Keratinocyte (primary cell): ENCODE measurements around the gene LRFN5. TPM values are rescaled to one million over a fixed set of nuclear protein-coding genes. Genes with fewer than 3 reads are reported as not detected.
"Not testable (repeated sequence)": the region's sequence is repeated elsewhere in the genome, so short reads cannot be mapped to it uniquely, and the experiment has no call there.

ENCODE experiments used
- DNase-seq: peaks from one replicate; pipeline ENCODE4 v3.0.0-alpha.2; 2011; ENCODE audit warnings: low read depth, missing footprints, low spot score
- FAIRE-seq: peaks from 2 replicates; lab custom pipeline; 2011; peaks lifted over from hg19 to GRCh38; lab: Jason Lieb, UNC
- H2AFZ ChIP-seq: 2 replicates; pipeline ENCODE4 v1.6.0; 2012; ENCODE audit warnings: low read length, control low read depth, inconsistent platforms; ENCODE audit not compliant: control insufficient read depth
- H3K27ac ChIP-seq: 2 replicates; pipeline ENCODE4 v1.5.1; 2011; ENCODE audit warnings: low read length; ENCODE audit not compliant: control insufficient read depth, insufficient read depth
- H3K27me3 ChIP-seq: 3 replicates; pipeline ENCODE4 v1.6.0; 2011; ENCODE audit warnings: low read length; ENCODE audit not compliant: control insufficient read depth, insufficient read depth; ENCODE audit errors: extremely low read depth
- H3K36me3 ChIP-seq, 2 experiments: 2 replicates in 1 of 2; 3 replicates in 1 of 2; pipeline ENCODE4 v1.5.1; 2011; ENCODE audit warnings: low read length in 2 of 2, mild to moderate bottlenecking in 1 of 2; ENCODE audit not compliant: control insufficient read depth in 2 of 2, insufficient read depth in 2 of 2; ENCODE audit errors: extremely low read depth in 1 of 2
- H3K4me1 ChIP-seq: 3 replicates; pipeline ENCODE4 v1.5.1; 2011; ENCODE audit warnings: low read length; ENCODE audit not compliant: control insufficient read depth, insufficient read depth; ENCODE audit errors: extremely low read depth
- H3K4me2 ChIP-seq: 3 replicates; pipeline ENCODE4 v1.6.0; 2011; ENCODE audit warnings: low read depth, low read length; ENCODE audit not compliant: control insufficient read depth, insufficient read depth; ENCODE audit errors: extremely low read depth
- H3K4me3 ChIP-seq, 3 experiments: fragments of 200-600 bp in 1 of 3; sonication (generic) in 1 of 3; 2 replicates in 2 of 3; 3 replicates in 1 of 3; pipeline ENCODE4 v1.5.1; 2011 to 2016; ENCODE audit warnings: low read length in 3 of 3, mild to moderate bottlenecking in 3 of 3, control low read depth in 2 of 3, inconsistent platforms in 1 of 3, low read depth in 1 of 3, mixed read lengths in 1 of 3, mixed run types in 1 of 3, moderate library complexity in 1 of 3; ENCODE audit not compliant: control insufficient read depth in 2 of 3, insufficient read depth in 2 of 3; ENCODE audit errors: extremely low read depth in 1 of 3
- H3K79me2 ChIP-seq: 2 replicates; pipeline ENCODE4 v1.6.0; 2012; ENCODE audit warnings: low read length; ENCODE audit not compliant: control insufficient read depth, insufficient read depth
- H3K9ac ChIP-seq: 3 replicates; pipeline ENCODE4 v1.6.0; 2011; ENCODE audit warnings: low read length; ENCODE audit not compliant: control insufficient read depth, insufficient read depth; ENCODE audit errors: extremely low read depth
- H3K9me1 ChIP-seq: 3 replicates; pipeline ENCODE4 v1.6.0; 2011; ENCODE audit warnings: low read length; ENCODE audit not compliant: control insufficient read depth, insufficient read depth; ENCODE audit errors: extremely low read depth
- H3K9me3 ChIP-seq: 2 replicates; pipeline ENCODE4 v1.5.1; 2012; ENCODE audit warnings: low read depth, low read length; ENCODE audit not compliant: control insufficient read depth
- H4K20me1 ChIP-seq: 3 replicates; pipeline ENCODE4 v1.6.0; 2011; ENCODE audit warnings: low read length; ENCODE audit not compliant: control insufficient read depth, insufficient read depth; ENCODE audit errors: extremely low read depth
- CTCF ChIP-seq, 3 experiments: IDR thresholded peaks in 1 of 3; conservative IDR thresholded peaks in 1 of 3; optimal IDR thresholded peaks in 1 of 3; 2 replicates in 2 of 3; 3 replicates in 1 of 3; pipeline versions ENCODE3 to v1.5.1; 2011; ENCODE audit warnings: low read length in 3 of 3, mild to moderate bottlenecking in 3 of 3, moderate library complexity in 2 of 3, control low read depth in 1 of 3, inconsistent platforms in 1 of 3; ENCODE audit not compliant: insufficient read depth in 2 of 3; ENCODE audit errors: extremely low read depth in 1 of 3
- EZH2 ChIP-seq: IDR thresholded peaks from one replicate; pipeline ENCODE4 v1.6.1; 2012; ENCODE audit warnings: inconsistent platforms, mild to moderate bottlenecking, low read length, moderate library complexity
- dilution Hi-C: fragments of 300-500 bp; cut with MboI; formaldehyde crosslinking; loops from one replicate; pipeline ENCODE4 v1.7.0; 2020; ENCODE audit warnings: low sequenced_read_pairs; ENCODE audit not compliant: extremely low pct_ligation_motif_present
- polyA plus RNA-seq, 5 experiments: library from polyadenylated mRNA; depleted of rRNA in 3 of 5; stranded (reverse) in 3 of 5; stranded (forward) in 1 of 5; unstranded in 1 of 5; fragments of >200 nt; gene quantifications; 1 replicate in 1 of 5; 2 replicates in 3 of 5; 3 replicates in 1 of 5; pipeline versions ENCODE4 v1.2.1 to v1.2.3, GENCODE V29; 2011 to 2012; ENCODE audit warnings: missing spikeins in 2 of 5, low read depth in 1 of 5, low replicate concordance in 1 of 5

The LRFN5 gene
- polyA plus RNA-seq, 1 donor (not counting 4 experiments of a cell fraction or from before 2014, with no cell fraction given): not detected

- Histone ChIP-seq H3K79me2 (no peaks in the 10 kb centered on the region), H2AFZ (no peak overlapping the region), H3K27ac (no peak overlapping the region), H3K36me3 (no peaks in the 10 kb centered on the region), H4K20me1 (no peaks in the 10 kb centered on the region), H3K27me3 (no peaks in the 10 kb centered on the region), H3K9ac (no peak overlapping the region), H3K9me1 (no peaks in the 10 kb centered on the region), H3K9me3 (no peaks in the 10 kb centered on the region), H3K4me1 (no peaks in the 10 kb centered on the region), H3K4me3 (no peak overlapping the region), H3K4me2 (no peak overlapping the region)
- DNase-seq (no peak), FAIRE-seq (no peak)
- dilution Hi-C loops: no loop called here
- TF ChIP-seq CTCF (optimal IDR thresholded peaks at IDR 0.05 in 1 of 3, IDR thresholded peaks at IDR 0.05 in 1 of 3, conservative IDR thresholded peaks at IDR 0.05 in 1 of 3; ENCODE audit: extremely low read depth in 1 of 3, insufficient read depth in 2 of 3, low read length in 3 of 3): no peak
- no peak for TF ChIP-seq EZH2
Observed at GRCh38 chr14:41666301-41666700, 59.6 kb downstream of the LRFN5 start.

DNA sequence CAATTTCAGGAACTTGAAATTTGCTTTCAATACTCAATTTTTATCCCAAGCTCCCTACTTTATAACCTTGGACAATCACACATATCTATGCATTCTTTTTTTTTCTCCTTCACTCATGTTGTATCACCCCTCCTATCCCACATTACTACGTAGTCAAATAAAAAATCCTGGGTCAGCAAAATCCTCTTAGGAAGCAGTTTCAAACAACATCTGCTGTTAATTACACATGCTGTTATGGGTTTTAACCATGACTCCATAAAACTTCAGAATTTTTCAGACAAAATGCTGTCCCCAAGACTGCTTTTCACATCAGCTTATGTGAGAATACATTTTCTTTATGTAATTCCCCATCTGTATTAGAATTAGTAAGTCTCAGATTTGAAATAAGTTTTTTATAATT lies 61.7 kb downstream of the LRFN5 start:
- no peaks in the 10 kb centered on the region for H3K36me3 ChIP-seq
- H3K4me3 ChIP-seq: no peak overlapping the region
- no peak overlapping the region for H3K4me2 ChIP-seq
- dilution Hi-C loops: no loop called here
- no peaks in the 10 kb centered on the region for H3K79me2 ChIP-seq
- FAIRE-seq (no peak), DNase-seq (no peak)
- no peak overlapping the region for H2AFZ ChIP-seq
- no peaks in the 10 kb centered on the region for H3K9me1 ChIP-seq
- H4K20me1 ChIP-seq: no peaks in the 10 kb centered on the region
- H3K9me3 ChIP-seq: no peaks in the 10 kb centered on the region
- no peaks in the 10 kb centered on the region for H3K27me3 ChIP-seq
- no peak overlapping the region for H3K9ac ChIP-seq
- no peaks in the 10 kb centered on the region for H3K4me1 ChIP-seq
- no peak overlapping the region for H3K27ac ChIP-seq
- no peak for TF ChIP-seq CTCF (optimal IDR thresholded peaks at IDR 0.05 in 1 of 3, IDR thresholded peaks at IDR 0.05 in 1 of 3, conservative IDR thresholded peaks at IDR 0.05 in 1 of 3; ENCODE audit: extremely low read depth in 1 of 3, insufficient read depth in 2 of 3, low read length in 3 of 3)
- no peak for TF ChIP-seq EZH2

GRCh38 chr14:41673601-41674000 lies 66.9 kb downstream of the LRFN5 start:
- H3K36me3 ChIP-seq, H3K27ac ChIP-seq, H3K4me2 ChIP-seq, dilution Hi-C loops, H3K79me2 ChIP-seq, H3K9me1 ChIP-seq, H3K4me3 ChIP-seq, H4K20me1 ChIP-seq, DNase-seq, H3K27me3 ChIP-seq, H2AFZ ChIP-seq, H3K4me1 ChIP-seq, H3K9ac ChIP-seq, FAIRE-seq, H3K9me3 ChIP-seq: not testable (repeated sequence)

- H3K4me1 ChIP-seq, H3K4me2 ChIP-seq, H4K20me1 ChIP-seq, H3K9me3 ChIP-seq, H3K9me1 ChIP-seq, H3K27ac ChIP-seq, dilution Hi-C loops, H3K9ac ChIP-seq, FAIRE-seq, H3K79me2 ChIP-seq, H3K27me3 ChIP-seq, DNase-seq, H3K4me3 ChIP-seq, H2AFZ ChIP-seq, H3K36me3 ChIP-seq: not testable (repeated sequence)
Observed at GRCh38 chr14:41674511-41674971, 67.9 kb downstream of the LRFN5 start.
